Keratinocyte (primary cell): ENCODE measurements around the gene CPA4. TPM values are rescaled to one million over a fixed set of nuclear protein-coding genes. Genes with fewer than 3 reads are reported as not detected.

Experiments used
- DNase-seq: peaks from one replicate; pipeline ENCODE4 v3.0.0-alpha.2; 2011; ENCODE audit warnings: low read depth, missing footprints, low spot score
- FAIRE-seq: peaks from 2 replicates; lab custom pipeline; 2011; peaks lifted over from hg19 to GRCh38; lab: Jason Lieb, UNC
- H2AFZ ChIP-seq: 2 replicates; pipeline ENCODE4 v1.6.0; 2012; ENCODE audit warnings: low read length, control low read depth, inconsistent platforms; ENCODE audit not compliant: control insufficient read depth
- H3K27ac ChIP-seq: 2 replicates; pipeline ENCODE4 v1.5.1; 2011; ENCODE audit warnings: low read length; ENCODE audit not compliant: control insufficient read depth, insufficient read depth
- H3K27me3 ChIP-seq: 3 replicates; pipeline ENCODE4 v1.6.0; 2011; ENCODE audit warnings: low read length; ENCODE audit not compliant: control insufficient read depth, insufficient read depth; ENCODE audit errors: extremely low read depth
- H3K36me3 ChIP-seq, 2 experiments: 2 replicates in 1 of 2; 3 replicates in 1 of 2; pipeline ENCODE4 v1.5.1; 2011; ENCODE audit warnings: low read length in 2 of 2, mild to moderate bottlenecking in 1 of 2; ENCODE audit not compliant: control insufficient read depth in 2 of 2, insufficient read depth in 2 of 2; ENCODE audit errors: extremely low read depth in 1 of 2
- H3K4me1 ChIP-seq: 3 replicates; pipeline ENCODE4 v1.5.1; 2011; ENCODE audit warnings: low read length; ENCODE audit not compliant: control insufficient read depth, insufficient read depth; ENCODE audit errors: extremely low read depth
- H3K4me2 ChIP-seq: 3 replicates; pipeline ENCODE4 v1.6.0; 2011; ENCODE audit warnings: low read depth, low read length; ENCODE audit not compliant: control insufficient read depth, insufficient read depth; ENCODE audit errors: extremely low read depth
- H3K4me3 ChIP-seq, 3 experiments: fragments of 200-600 bp in 1 of 3; sonication (generic) in 1 of 3; 2 replicates in 2 of 3; 3 replicates in 1 of 3; pipeline ENCODE4 v1.5.1; 2011 to 2016; ENCODE audit warnings: low read length in 3 of 3, mild to moderate bottlenecking in 3 of 3, control low read depth in 2 of 3, inconsistent platforms in 1 of 3, low read depth in 1 of 3, mixed read lengths in 1 of 3, mixed run types in 1 of 3, moderate library complexity in 1 of 3; ENCODE audit not compliant: control insufficient read depth in 2 of 3, insufficient read depth in 2 of 3; ENCODE audit errors: extremely low read depth in 1 of 3
- H3K79me2 ChIP-seq: 2 replicates; pipeline ENCODE4 v1.6.0; 2012; ENCODE audit warnings: low read length; ENCODE audit not compliant: control insufficient read depth, insufficient read depth
- H3K9ac ChIP-seq: 3 replicates; pipeline ENCODE4 v1.6.0; 2011; ENCODE audit warnings: low read length; ENCODE audit not compliant: control insufficient read depth, insufficient read depth; ENCODE audit errors: extremely low read depth
- H3K9me1 ChIP-seq: 3 replicates; pipeline ENCODE4 v1.6.0; 2011; ENCODE audit warnings: low read length; ENCODE audit not compliant: control insufficient read depth, insufficient read depth; ENCODE audit errors: extremely low read depth
- H3K9me3 ChIP-seq: 2 replicates; pipeline ENCODE4 v1.5.1; 2012; ENCODE audit warnings: low read depth, low read length; ENCODE audit not compliant: control insufficient read depth
- H4K20me1 ChIP-seq: 3 replicates; pipeline ENCODE4 v1.6.0; 2011; ENCODE audit warnings: low read length; ENCODE audit not compliant: control insufficient read depth, insufficient read depth; ENCODE audit errors: extremely low read depth
- CTCF ChIP-seq, 3 experiments: IDR thresholded peaks in 1 of 3; conservative IDR thresholded peaks in 1 of 3; optimal IDR thresholded peaks in 1 of 3; 2 replicates in 2 of 3; 3 replicates in 1 of 3; pipeline versions ENCODE3 to v1.5.1; 2011; ENCODE audit warnings: low read length in 3 of 3, mild to moderate bottlenecking in 3 of 3, moderate library complexity in 2 of 3, control low read depth in 1 of 3, inconsistent platforms in 1 of 3; ENCODE audit not compliant: insufficient read depth in 2 of 3; ENCODE audit errors: extremely low read depth in 1 of 3
- EZH2 ChIP-seq: IDR thresholded peaks from one replicate; pipeline ENCODE4 v1.6.1; 2012; ENCODE audit warnings: inconsistent platforms, mild to moderate bottlenecking, low read length, moderate library complexity
- dilution Hi-C: fragments of 300-500 bp; cut with MboI; formaldehyde crosslinking; loops from one replicate; pipeline ENCODE4 v1.7.0; 2020; ENCODE audit warnings: low sequenced_read_pairs; ENCODE audit not compliant: extremely low pct_ligation_motif_present
- polyA plus RNA-seq, 5 experiments: library from polyadenylated mRNA; depleted of rRNA in 3 of 5; stranded (reverse) in 3 of 5; stranded (forward) in 1 of 5; unstranded in 1 of 5; fragments of >200 nt; gene quantifications; 1 replicate in 1 of 5; 2 replicates in 3 of 5; 3 replicates in 1 of 5; pipeline versions ENCODE4 v1.2.1 to v1.2.3, GENCODE V29; 2011 to 2012; ENCODE audit warnings: missing spikeins in 2 of 5, low read depth in 1 of 5, low replicate concordance in 1 of 5

CPA4 gene
- polyA plus RNA-seq, 1 donor (not counting 4 experiments of a cell fraction or from before 2014, with no cell fraction given), result 248 TPM

DNA sequence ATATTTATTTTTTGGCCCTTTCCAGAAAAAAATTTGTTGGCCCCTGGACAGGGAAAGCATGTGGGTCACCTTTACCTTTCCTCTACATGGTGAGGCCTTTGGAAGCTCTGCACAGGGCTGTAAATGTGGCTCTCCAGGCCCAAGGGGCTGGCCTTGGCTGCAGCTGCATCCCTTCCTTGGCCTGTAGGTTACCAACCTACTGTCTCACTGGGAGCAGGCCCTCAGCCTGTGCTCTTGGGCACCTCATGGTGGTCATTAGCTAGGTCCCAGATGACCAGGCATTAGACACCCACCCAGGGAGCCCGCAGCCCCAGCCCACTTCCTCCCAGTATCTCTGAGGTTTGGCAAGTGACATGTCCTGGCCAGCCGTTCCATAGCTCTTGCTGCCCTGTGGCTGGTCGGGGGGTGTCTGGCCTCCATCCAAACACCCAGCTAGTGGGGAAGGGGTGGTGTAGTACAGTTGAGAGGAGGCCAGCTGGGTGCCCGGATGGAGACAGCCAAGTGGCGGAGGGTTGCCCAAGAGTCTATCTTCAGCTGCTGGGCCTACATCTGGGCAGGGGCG, 44.5 kb downstream of the CPA4 start:
- no peaks in the 10 kb centered on the region for H3K27me3 ChIP-seq
- no peaks in the 10 kb centered on the region for H3K4me1 ChIP-seq
- H3K79me2 ChIP-seq, result no peaks in the 10 kb centered on the region
- DNase-seq, result no peak
- no peak overlapping the region for H3K9ac ChIP-seq
- H3K9me3 ChIP-seq, result no peaks in the 10 kb centered on the region
- no peak overlapping the region for H3K27ac ChIP-seq
- no peak for TF ChIP-seq CTCF (optimal IDR thresholded peaks at IDR 0.05 in 1 of 3, IDR thresholded peaks at IDR 0.05 in 1 of 3, conservative IDR thresholded peaks at IDR 0.05 in 1 of 3; ENCODE audit: extremely low read depth in 1 of 3, insufficient read depth in 2 of 3, low read length in 3 of 3)
- TF ChIP-seq EZH2, result no peak
- no peak overlapping the region for H3K4me3 ChIP-seq
- H3K4me2 ChIP-seq, result no peak overlapping the region
- H4K20me1 ChIP-seq, result no peaks in the 10 kb centered on the region
- no peaks in the 10 kb centered on the region for H3K36me3 ChIP-seq
- no peaks in the 10 kb centered on the region for H3K9me1 ChIP-seq
- dilution Hi-C loops, result no loop called here
- FAIRE-seq, result no peak
- no peak overlapping the region for H2AFZ ChIP-seq

GRCh38 chr7:130338233-130338632, 45.3 kb downstream of the CPA4 start:
- Histone ChIP-seq H3K9me3 (no peaks in the 10 kb centered on the region), H3K9ac (no peak overlapping the region), H3K79me2 (no peaks in the 10 kb centered on the region), H3K9me1 (no peaks in the 10 kb centered on the region), H3K27me3 (no peaks in the 10 kb centered on the region), H3K36me3 (no peaks in the 10 kb centered on the region), H4K20me1 (no peaks in the 10 kb centered on the region), H3K4me3 (no peak overlapping the region), H2AFZ (no peak overlapping the region), H3K27ac (no peak overlapping the region), H3K4me1 (no peaks in the 10 kb centered on the region), H3K4me2 (no peak overlapping the region)
- no peak for DNase-seq
- no peak for TF ChIP-seq EZH2
- TF ChIP-seq CTCF (optimal IDR thresholded peaks at IDR 0.05 in 1 of 3, IDR thresholded peaks at IDR 0.05 in 1 of 3, conservative IDR thresholded peaks at IDR 0.05 in 1 of 3; ENCODE audit: extremely low read depth in 1 of 3, insufficient read depth in 2 of 3, low read length in 3 of 3), result no peak
- dilution Hi-C loops, result no loop called here
- no peak for FAIRE-seq
